Pancreas (tissue), 10 donors: ENCODE data around the gene CDC23. TPM values are rescaled to one million over a fixed set of nuclear protein-coding genes. Genes with fewer than 3 reads are reported as not detected.
"Not testable (repeated sequence)": the region's sequence is repeated elsewhere in the genome, so short reads cannot be mapped to it uniquely, and the experiment has no call there.

Experiments
- ATAC-seq, 4 donors: fragments of 200-7000 bp; cut with Tn5 transposase; one replicate each; pipeline versions ENCODE4 v1.8.0 to v1.9.1; 2020; ENCODE audit warnings: mild to moderate bottlenecking in 4 of 4, moderate library complexity in 4 of 4
- DNase-seq, 6 donors: peaks; one replicate each; pipeline ENCODE4 v3.0.0-alpha.2; 2020
- FAIRE-seq: peaks from 2 replicates; lab custom pipeline; 2012; peaks lifted over from hg19 to GRCh38; lab: Jason Lieb, UNC
- H3K27ac ChIP-seq, 4 donors: fragments of 200-600 bp; sonication (generic); 1 replicate in 3 of 4; 2 replicates in 1 of 4; pipeline versions ENCODE4 v1.5.0 to v1.8.0; 2020
- H3K27me3 ChIP-seq, 4 donors: fragments of 200-600 bp; one replicate each; pipeline ENCODE4 v1.8.0; 2021
- H3K36me3 ChIP-seq, 3 donors: fragments of 200-600 bp; sonication (generic) in 1 of 3; one replicate each; pipeline versions ENCODE4 v1.5.0 to v1.8.0; 2020 to 2021
- H3K4me1 ChIP-seq, 3 donors: fragments of 200-600 bp; one replicate each; pipeline ENCODE4 v1.8.0; 2021
- H3K4me3 ChIP-seq, 4 donors: fragments of 200-600 bp; sonication (generic) in 2 of 4; one replicate each; pipeline versions ENCODE4 v1.5.0 to v1.8.0; 2020 to 2021
- H3K9me3 ChIP-seq, 4 donors: fragments of 200-600 bp; one replicate each; pipeline ENCODE4 v1.8.0; 2021
- CTCF ChIP-seq, 4 donors: fragments of 200-600 bp; sonication (generic) in 3 of 4; IDR thresholded peaks; one replicate each; pipeline versions ENCODE4 v1.5.0 to v1.8.0; 2021; ENCODE audit warnings: antibody characterized with exemption in 4 of 4
- WGBS, 2 donors: extraction: QIAGEN DNeasy Blood & Tissue Kit; methylation state at CpG; one replicate each; pipeline ENCODE4 v1.1.7; 2013; 5-methylcytosine and 5-hydroxymethylcytosine counted together
- intact Hi-C, 3 donors: fragments of 100-400 bp; cut with DNase I; formaldehyde crosslinking; loops; one replicate each; pipeline versions ENCODE4 v1.11.1 to v1.14.2; 2022
- polyA plus RNA-seq, 2 donors: library from polyadenylated mRNA; stranded (reverse); fragments of 200-250 nt; gene quantifications; one replicate each; pipeline ENCODE4 v1.2.3, GENCODE V29; 2013
- total RNA-seq, 6 donors: library from RNA; stranded (reverse); fragmentation: NEBNext Ultra II Directional in 4 of 6; extraction: Animal tissue kit (Norgen Biotek cat#: 25700) in 4 of 6; gene quantifications; one replicate each; pipeline versions ENCODE4 v1.2.1 to v1.2.4, GENCODE V29; 2021 to 2023
- donor health status: healthy with polysubstance abuse.
- donor health status: DM: no; HTN: no; CAD: no; lungs with moderate emphysema.
- donor health status: DM: no; HTN: no; CAD: no.
- donor health status: control.
- donor health status: control.
- donor health status: Bipolar disorder and iron deficiency.
- donor health status: DM: yes; HTN: yes; CAD: no.
- donor health status: DM: no; HTN: no; CAD: no.
- donor health status: DM: no; HTN: no; CAD: no.
- donor health status: DM: yes; HTN: yes; CAD: no.

Gene CDC23
- total and polyA plus RNA-seq, 8 donors: 4.8 to 12.1 (median 8.1) TPM

- FAIRE-seq (no peak), DNase-seq (no peak), ATAC-seq (no peak)
- Histone ChIP-seq H3K27ac (no peak overlapping the region), H3K9me3 (no peaks in the 10 kb centered on the region), H3K36me3 (no peaks in the 10 kb centered on the region), H3K27me3 (no peaks in the 10 kb centered on the region), H3K4me1 (peaks cover 0 to 10% (median 4%) of the 10 kb centered on the region in 3 donors), H3K4me3 (no peak overlapping the region)
- 76 to 79% methylated on average over 2 of the region's 2 CpGs for WGBS, 2 donors
- intact Hi-C loops: no loop called here
- no peak for TF ChIP-seq CTCF (IDR thresholded peaks at IDR 0.05)
These were observed 3.7 kb upstream of the CDC23 start for GRCh38 chr5:138216799-138217198.

GRCh38 chr5:138212828-138213160 is 329 bp downstream of the CDC23 start:
- DNase-seq (peak in 2 of 6 donors; percentile 19 to 58), FAIRE-seq (no peak), ATAC-seq (peak; percentile 21 to 62 (median 24))
- H3K27ac ChIP-seq: peak overlapping the region in 3 of 4 donors; percentile 31 to 59 (median 44)
- 0 to 1% methylated on average over 8 of the region's 8 CpGs for WGBS, 2 donors
- no peaks in the 10 kb centered on the region for H3K9me3 ChIP-seq
- no peak for TF ChIP-seq CTCF (IDR thresholded peaks at IDR 0.05)
- H3K4me3 ChIP-seq: peak overlapping the region; percentile 83 to 98 (median 95)
- no peaks in the 10 kb centered on the region for H3K36me3 ChIP-seq
- H3K4me1 ChIP-seq: peaks cover 0 to 12% (median 4%) of the 10 kb centered on the region in 3 donors
- intact Hi-C loops: no loop called here
- no peaks in the 10 kb centered on the region for H3K27me3 ChIP-seq

GRCh38 chr5:138210985-138211384 is 2.1 kb downstream of the CDC23 start:
- FAIRE-seq: no peak
- TF ChIP-seq CTCF (IDR thresholded peaks at IDR 0.05): no peak
- Histone ChIP-seq H3K9me3 (no peaks in the 10 kb centered on the region), H3K4me3 (no peak overlapping the region), H3K36me3 (peaks cover 0 to 5% (median 0%) of the 10 kb centered on the region in 3 donors), H3K4me1 (peaks cover 0 to 12% (median 4%) of the 10 kb centered on the region in 3 donors), H3K27ac (no peak overlapping the region), H3K27me3 (no peaks in the 10 kb centered on the region)
- DNase-seq: no peak
- no peak for ATAC-seq
- intact Hi-C loops: no loop called here
- WGBS, 2 donors: 90 to 96% methylated on average over 3 of the region's 3 CpGs

DNA sequence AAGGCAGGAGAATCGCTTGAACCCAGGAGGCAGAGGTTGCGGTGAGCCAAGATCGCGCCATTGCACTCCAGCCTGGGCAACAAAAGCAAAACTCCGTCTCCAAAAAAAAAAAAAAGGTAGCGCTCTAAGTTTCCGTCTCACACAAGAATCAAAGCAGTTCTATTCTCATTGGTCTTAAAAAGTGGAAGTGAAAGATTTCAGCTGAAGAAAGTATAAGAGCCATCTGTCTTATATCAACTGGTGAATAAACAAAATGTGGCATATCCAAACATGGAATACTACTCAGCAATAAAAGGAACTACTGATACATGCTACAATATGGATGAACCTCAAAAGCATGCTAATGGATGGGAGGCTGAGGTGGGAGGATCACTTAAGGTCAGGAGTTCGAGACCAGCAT is 19.3 kb downstream of the CDC23 start:
- ATAC-seq, H3K4me3 ChIP-seq, H3K27ac ChIP-seq, DNase-seq, H3K27me3 ChIP-seq, FAIRE-seq, H3K9me3 ChIP-seq, H3K4me1 ChIP-seq, intact Hi-C loops: not testable (repeated sequence)
- H3K36me3 ChIP-seq: peaks cover 0 to 32% (median 5%) of the 10 kb centered on the region in 3 donors
- WGBS, 2 donors: 88 to 90% methylated on average over 6 to 8 of the region's 8 CpGs

DNA sequence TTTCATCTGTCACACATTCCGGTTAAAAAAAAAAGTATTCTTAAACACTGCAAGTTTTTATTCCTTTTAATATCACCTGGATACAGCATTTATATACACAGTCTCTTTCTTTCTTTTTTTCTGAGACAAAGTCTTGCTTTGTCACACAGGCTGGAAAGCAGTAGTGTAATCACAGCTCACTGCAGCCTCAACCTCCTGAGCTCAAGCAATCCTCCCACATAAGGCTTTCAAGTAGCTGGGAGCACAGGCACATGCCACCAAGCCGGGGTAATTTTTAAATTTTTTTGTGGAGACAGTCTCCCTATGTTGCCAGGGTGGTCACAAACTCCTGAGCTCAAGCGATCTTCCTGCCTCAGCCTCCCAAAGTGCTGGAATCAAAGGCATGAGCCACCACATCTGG is 20.3 kb downstream of the CDC23 start:
- intact Hi-C loops: no loop called here
- FAIRE-seq (no peak), DNase-seq (no peak), ATAC-seq (no peak)
- WGBS, 2 donors: 92 to 95% methylated on average over 3 of the region's 3 CpGs
- Histone ChIP-seq H3K27ac (no peak overlapping the region), H3K36me3 (peaks cover 0 to 42% (median 5%) of the 10 kb centered on the region in 3 donors), H3K4me1 (no peaks in the 10 kb centered on the region), H3K27me3 (no peaks in the 10 kb centered on the region), H3K9me3 (no peaks in the 10 kb centered on the region), H3K4me3 (no peak overlapping the region)
- no peak for TF ChIP-seq CTCF (IDR thresholded peaks at IDR 0.05)
